H1 (cell line): ENCODE data around the gene PDIA6. TPM values are rescaled to one million over a fixed set of nuclear protein-coding genes. Genes with fewer than 3 reads are reported as not detected.

Experiments
- CBX8 ChIP-seq: fragments of 300-800, 300-1000 bp; sonication (generic); IDR thresholded peaks from 2 replicates; pipeline ENCODE4 v1.7.1; 2016; ENCODE audit warnings: low read depth, low read length, borderline replicate concordance
- CHD1 ChIP-seq: IDR thresholded peaks from 2 replicates; pipeline ENCODE4 v1.6.1; 2012; ENCODE audit warnings: low read depth, low read length, improper control_type of control experiment
- CREB1 ChIP-seq: IDR thresholded peaks from 2 replicates; pipeline ENCODE4 v1.6.1; 2012; ENCODE audit warnings: inconsistent platforms
- POLR2A ChIP-seq, 2 experiments: IDR thresholded peaks; 1 replicate in 1 of 2; 2 replicates in 1 of 2; pipeline ENCODE4 v1.6.1; 2011; ENCODE audit warnings: low read depth in 2 of 2, low read length in 2 of 2, mild to moderate bottlenecking in 2 of 2; ENCODE audit errors: control extremely low read depth in 1 of 2
- RFX5 ChIP-seq: IDR thresholded peaks from 2 replicates; pipeline ENCODE4 v1.6.1; 2011; ENCODE audit warnings: low read depth, low read length, improper control_type of control experiment, borderline replicate concordance
- SP1 ChIP-seq: IDR thresholded peaks from 2 replicates; pipeline ENCODE4 v1.6.1; 2011; ENCODE audit warnings: low read depth, low read length
- TAF7 ChIP-seq: optimal IDR thresholded peaks from 2 replicates; pipeline ENCODE3; 2011; ENCODE audit warnings: low read depth, mild to moderate bottlenecking, inconsistent platforms, low read length, moderate library complexity, borderline replicate concordance
- polyA plus RNA-seq, 7 experiments: library from polyadenylated mRNA; depleted of rRNA in 3 of 7; stranded (reverse) in 5 of 7; unstranded in 2 of 7; fragments of >200 nt in 5 of 7; fragments of 200-250 nt in 2 of 7; gene quantifications; 1 replicate in 5 of 7; 2 replicates in 1 of 7; 4 replicates in 1 of 7; pipeline versions ENCODE4 v1.2.1 to v1.2.3, GENCODE V29; 2011 to 2013; ENCODE audit warnings: missing spikeins in 2 of 7, mixed read lengths in 2 of 7
- total RNA-seq: library from RNA; stranded (reverse); fragmentation: NEBNext Ultra II Directional; extraction: Animal tissue kit (Norgen Biotek cat#: 25700); gene quantifications from 2 replicates; pipeline ENCODE4 v1.2.1, GENCODE V29; 2021
- TF ChIP-seq, protein P1 (sequence below), 3 experiments: IDR thresholded peaks; 1 replicate in 2 of 3; 2 replicates in 1 of 3; pipeline versions ENCODE4 v1.5.1 to v1.6.1; 2011; ENCODE audit warnings: low read length in 3 of 3, mild to moderate bottlenecking in 3 of 3, inconsistent platforms in 2 of 3, low read depth in 1 of 3, moderate library complexity in 1 of 3; ENCODE audit not compliant: insufficient read depth in 1 of 3; ENCODE audit errors: control extremely low read depth in 1 of 3

Gene PDIA6
- total and polyA plus RNA-seq, 2 of the 8 experiments (the other 6 are each of a cell fraction or from before 2014, with no cell fraction given), result 181 to 384 TPM

DNA sequence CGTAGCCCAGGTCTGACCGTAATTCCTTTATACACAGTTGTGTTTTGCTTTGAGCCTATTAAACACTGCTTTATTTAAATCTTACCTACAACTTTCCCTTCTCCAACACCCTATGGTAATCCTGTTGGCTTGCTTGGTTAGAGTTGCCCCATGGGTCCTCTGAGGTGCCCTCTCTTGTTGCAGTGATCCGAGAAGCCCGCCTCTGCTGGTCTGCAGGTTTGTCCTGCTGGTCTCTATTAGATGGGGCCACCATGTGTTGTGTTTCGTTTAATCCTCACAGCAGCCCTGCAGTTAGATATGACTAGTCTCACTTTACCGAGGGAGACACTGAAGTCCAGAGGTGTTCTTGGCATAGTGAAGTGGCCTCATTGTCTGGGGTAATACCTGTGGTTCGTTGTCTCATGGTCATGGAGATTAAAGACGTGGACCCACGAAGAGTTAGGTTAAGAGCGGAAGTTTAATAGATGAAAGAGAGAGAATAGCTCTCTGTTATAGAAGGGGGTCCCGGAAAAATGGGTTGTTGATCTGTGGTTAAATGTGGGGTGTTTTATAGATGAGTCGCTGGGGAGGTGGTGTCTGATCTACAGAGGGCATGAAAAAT is 7.2 kb upstream of the PDIA6 start (continued):
- TF ChIP-seq TAF7, result no peak
- TF ChIP-seq, protein P1, sequence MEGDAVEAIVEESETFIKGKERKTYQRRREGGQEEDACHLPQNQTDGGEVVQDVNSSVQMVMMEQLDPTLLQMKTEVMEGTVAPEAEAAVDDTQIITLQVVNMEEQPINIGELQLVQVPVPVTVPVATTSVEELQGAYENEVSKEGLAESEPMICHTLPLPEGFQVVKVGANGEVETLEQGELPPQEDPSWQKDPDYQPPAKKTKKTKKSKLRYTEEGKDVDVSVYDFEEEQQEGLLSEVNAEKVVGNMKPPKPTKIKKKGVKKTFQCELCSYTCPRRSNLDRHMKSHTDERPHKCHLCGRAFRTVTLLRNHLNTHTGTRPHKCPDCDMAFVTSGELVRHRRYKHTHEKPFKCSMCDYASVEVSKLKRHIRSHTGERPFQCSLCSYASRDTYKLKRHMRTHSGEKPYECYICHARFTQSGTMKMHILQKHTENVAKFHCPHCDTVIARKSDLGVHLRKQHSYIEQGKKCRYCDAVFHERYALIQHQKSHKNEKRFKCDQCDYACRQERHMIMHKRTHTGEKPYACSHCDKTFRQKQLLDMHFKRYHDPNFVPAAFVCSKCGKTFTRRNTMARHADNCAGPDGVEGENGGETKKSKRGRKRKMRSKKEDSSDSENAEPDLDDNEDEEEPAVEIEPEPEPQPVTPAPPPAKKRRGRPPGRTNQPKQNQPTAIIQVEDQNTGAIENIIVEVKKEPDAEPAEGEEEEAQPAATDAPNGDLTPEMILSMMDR (IDR thresholded peaks at IDR 0.05; ENCODE audit: control extremely low read depth in 1 of 3, insufficient read depth in 1 of 3, low read depth in 1 of 3, low read length in 3 of 3), result no peak
- TF ChIP-seq RFX5, result no peak
- TF ChIP-seq POLR2A (IDR thresholded peaks at IDR 0.05; ENCODE audit: control extremely low read depth in 1 of 2, low read depth in 2 of 2, low read length in 2 of 2), result no peak
- TF ChIP-seq CHD1, result no peak
- no peak for TF ChIP-seq CBX8
- TF ChIP-seq CREB1, result no peak
- no peak for TF ChIP-seq SP1
- TF ChIP-seq, all 59 proteins: peak for 0
